ENCODE measurements around the gene SP1.
"Not testable (repeated sequence)": the region's sequence is repeated elsewhere in the genome, so short reads cannot be mapped to it uniquely, and the experiment has no call there.

Gene SP1

DNA sequence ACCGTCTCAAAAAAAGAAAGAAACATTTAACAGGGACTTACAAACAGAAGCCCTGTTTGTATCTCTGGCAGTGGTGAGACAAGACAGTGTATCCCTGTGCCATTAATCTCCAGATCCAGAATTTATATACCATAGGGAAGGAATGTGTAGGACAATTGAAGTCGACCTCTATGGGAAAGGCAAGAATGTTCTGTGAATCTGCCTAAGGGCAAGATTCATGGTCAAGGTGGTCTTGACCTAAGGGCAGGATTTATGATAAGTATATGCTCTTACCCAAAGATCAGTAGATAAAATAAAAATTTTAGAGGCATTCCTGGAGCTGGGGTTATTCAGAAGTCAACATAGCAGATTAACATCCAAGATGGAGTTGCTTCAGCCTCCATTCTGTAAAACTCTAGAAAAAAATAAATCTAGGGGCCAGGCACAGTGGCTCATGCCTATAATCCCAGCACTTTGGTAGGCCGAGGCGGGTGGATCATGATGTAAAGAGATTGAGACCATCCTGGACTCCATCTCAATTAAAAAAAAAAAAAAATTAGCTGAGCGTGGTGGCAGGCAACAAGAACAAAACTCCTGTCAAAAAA lies 21.0 kb upstream of the SP1 start:
- no peak for DNase-seq (ENCODE audit: low read depth in 3 of 3, low spot score in 1 of 3)

DNA sequence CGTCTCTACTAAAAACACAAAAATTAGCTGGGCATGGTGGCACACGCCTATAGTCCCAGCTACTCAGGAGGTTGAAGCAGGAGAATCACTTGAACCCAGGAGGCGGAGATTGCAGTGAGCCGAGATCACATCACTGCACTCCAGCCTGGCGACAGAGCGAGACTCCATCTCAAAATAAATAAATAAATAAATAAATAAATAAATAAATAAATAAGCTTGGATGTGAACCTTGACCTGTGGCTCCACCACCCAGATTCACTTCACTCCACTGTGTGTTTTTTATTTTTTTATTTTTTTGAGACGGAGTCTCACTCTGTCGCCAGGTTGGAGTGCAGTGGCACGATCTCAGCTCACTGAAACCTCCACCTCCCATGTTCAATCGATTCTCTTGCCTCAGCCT lies 18.3 kb upstream of the SP1 start:
- DNase-seq (ENCODE audit: low read depth in 3 of 3, low spot score in 1 of 3): not testable (repeated sequence)

DNA sequence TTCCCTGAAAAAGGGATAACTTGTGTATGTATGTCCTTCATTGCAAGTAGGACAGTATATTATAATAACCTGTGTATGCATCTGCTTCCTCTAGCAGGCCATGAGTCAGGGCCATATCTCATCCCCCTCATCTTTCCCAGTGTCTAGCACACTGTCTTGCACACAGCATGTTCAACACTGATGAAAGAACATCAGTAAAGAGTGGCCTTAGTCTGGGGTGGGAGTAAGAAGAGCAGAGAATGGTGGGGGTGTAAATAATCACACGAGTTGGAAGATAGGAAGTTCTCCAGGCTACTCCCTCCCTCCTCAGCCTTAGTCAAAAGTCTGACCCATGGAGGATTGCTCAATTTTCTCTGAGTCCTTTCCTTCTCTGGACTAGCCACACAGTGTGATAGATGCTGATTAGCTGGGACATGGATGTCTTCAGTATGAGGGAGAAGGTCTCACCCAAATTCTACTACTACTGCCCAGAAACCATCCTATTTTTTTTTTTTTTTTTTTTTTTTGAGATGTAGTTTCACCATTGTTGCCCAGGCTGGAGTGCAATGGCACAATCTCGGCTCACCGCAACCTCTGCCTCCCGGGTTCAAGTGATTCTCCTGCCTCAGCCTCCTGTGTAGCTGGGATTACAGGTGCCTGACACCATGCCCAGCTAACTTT lies 14.6 kb upstream of the SP1 start:
- DNase-seq (ENCODE audit: low read depth in 3 of 3, low spot score in 1 of 3): no peak

DNA sequence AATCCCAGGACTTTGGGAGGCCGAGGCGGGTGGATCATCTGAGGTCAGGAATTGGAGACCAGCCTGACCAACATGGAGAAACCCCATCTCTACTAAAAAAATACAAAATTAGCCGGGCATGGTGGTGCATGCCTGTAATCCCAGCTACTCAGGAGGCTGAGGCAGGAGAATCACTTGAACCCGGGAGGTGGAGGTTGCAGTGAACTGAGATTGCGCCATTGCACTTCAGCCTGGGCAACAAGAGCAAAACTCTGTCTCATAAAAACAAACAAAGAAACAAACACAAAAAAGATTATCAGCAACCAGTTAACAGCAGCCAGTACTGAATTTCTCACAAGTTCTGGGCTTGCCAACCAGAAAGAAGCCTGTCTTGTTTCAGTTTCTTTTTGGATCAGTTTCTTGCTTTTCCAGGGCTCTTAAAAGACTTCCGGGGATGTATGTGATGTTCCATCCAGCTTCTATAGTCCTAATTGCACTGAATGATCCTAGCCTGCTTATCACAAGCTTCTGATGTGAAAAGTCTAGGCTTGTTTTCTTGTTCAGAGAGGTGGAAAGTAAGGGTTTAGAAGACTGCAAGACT lies 6.3 kb upstream of the SP1 start:
- DNase-seq (ENCODE audit: low read depth in 3 of 3, low spot score in 1 of 3): not testable (repeated sequence)

DNA sequence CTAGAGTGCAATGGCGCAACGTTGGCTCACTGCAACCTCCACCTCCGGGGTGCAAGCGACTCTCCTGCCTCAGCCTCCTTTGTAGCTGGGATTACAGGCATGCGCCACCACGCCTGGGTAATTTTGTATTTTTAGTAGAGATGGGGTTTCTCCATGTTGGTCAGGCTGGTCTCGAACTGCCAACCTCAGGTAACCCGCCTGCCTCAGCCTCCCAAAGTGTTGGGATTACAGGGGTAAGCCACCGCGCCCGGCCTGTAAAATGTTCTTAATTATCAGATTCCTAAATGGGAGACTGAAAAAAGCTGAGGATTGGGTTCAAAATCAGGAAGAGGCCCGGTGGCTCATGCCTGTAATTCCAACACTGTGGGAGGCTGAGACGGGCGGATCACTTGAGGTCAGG lies 5.7 kb upstream of the SP1 start:
- DNase-seq (ENCODE audit: low read depth in 3 of 3, low spot score in 1 of 3): not testable (repeated sequence)

DNA sequence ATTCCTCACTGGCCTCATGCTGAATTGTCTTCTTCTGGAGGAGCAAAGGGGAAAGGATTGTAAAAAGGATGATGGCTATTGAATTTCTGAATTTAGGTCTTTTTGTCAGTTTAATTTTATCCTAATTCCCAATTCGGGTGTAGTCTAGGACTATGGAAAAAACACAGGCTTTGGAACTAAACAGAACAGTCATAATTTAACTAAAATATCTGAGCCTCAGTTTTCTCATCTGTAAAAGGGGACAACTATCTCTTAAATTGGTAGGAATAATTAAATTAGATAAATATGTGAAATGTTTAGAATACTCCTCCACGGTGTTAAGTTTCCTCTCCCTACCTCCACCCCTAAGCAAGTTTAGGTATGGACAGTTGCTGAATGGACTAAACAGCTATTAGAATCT lies 3.2 kb upstream of the SP1 start:
- DNase-seq (ENCODE audit: low read depth in 3 of 3, low spot score in 1 of 3): no peak

DNA sequence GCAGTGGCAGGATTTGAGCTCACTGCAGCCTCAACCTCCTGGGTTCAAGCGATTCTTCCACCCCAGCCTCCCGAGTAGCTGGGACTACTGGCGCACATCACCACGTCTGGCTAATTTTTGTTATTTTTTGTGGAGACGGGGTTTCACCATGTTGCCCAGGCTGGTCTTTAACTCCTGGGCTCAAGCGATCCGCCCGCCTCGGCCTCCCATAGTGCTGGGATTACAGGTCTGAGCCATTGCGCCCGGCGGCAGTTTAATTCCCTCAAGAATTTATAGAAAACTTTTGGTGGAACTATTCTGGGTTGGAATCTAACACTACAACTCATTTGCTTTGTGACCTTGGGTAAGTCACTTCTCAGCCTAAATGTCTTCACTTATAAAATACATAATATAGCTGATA lies 1.8 kb upstream of the SP1 start:
- no peak for DNase-seq (ENCODE audit: low read depth in 3 of 3, low spot score in 1 of 3)

DNA sequence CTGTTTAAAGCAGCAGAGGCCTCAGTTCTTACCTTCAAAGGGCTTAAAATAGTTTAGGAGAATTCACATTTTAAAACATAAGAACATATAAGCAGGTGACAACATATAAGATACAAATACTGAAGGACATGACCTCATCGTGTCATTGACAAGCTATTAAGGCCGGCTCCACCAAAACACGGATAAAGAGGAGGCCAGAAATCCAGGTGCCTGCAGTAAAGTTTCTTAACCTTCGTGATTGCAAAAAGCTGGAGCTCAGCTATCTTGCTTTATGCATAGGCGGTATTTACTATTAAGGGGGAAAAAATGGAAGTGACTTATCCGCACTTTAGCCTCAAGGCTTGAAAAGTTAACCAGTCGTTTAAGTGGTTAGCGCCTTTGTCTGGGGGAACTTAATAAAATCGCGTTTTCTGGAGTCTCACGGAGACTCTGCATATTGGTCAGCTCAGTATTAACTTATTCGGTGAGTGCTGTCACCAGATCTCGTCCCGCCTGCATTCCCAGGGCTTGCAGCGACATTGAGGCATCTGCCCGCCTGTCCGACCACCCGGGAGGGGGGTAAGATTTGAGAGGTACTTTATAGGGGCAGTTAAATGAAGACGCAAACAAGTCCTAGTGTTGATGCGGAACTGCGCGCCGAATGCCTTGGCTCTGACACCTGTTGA lies 1.1 kb upstream of the SP1 start:
- no peak for DNase-seq (ENCODE audit: low read depth in 3 of 3, low spot score in 1 of 3)

DNA sequence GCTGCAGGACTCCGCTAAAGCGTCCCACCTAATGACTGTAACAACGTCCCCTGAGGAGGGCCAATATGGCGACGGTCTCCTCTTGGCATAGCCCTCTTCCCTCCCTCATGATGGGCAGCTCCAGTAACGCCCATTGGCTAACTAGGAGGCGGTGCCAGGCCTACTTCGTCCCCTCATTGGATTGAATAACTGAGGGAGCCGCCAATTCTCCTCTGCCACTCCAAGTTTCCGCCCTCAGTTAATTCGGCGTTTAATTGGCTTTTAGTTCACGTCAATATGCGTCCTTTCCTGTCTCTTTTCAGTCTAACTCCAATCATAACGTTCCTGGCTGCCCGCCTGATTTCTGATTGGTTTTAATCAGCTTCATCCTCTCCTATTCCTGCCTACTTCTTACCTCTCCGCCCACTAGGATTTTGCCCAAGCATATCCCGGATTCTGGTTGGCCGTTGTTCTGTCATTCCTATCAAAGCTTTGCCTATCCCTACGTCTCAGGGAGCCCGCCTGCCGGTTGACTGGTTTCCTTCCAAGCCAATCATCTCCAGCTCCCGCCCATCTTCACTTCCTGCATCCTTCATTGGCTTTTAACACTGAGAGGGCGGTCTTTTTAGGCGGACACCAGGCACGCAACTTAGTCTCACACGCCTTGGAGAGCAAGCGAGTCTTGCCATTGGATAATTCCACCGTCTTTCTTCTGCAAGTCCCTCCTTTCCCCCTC lies 430 bp upstream of the SP1 start:
- peak; percentile 70 to 99 (median 97) for DNase-seq (ENCODE audit: low read depth in 3 of 3, low spot score in 1 of 3)

DNA sequence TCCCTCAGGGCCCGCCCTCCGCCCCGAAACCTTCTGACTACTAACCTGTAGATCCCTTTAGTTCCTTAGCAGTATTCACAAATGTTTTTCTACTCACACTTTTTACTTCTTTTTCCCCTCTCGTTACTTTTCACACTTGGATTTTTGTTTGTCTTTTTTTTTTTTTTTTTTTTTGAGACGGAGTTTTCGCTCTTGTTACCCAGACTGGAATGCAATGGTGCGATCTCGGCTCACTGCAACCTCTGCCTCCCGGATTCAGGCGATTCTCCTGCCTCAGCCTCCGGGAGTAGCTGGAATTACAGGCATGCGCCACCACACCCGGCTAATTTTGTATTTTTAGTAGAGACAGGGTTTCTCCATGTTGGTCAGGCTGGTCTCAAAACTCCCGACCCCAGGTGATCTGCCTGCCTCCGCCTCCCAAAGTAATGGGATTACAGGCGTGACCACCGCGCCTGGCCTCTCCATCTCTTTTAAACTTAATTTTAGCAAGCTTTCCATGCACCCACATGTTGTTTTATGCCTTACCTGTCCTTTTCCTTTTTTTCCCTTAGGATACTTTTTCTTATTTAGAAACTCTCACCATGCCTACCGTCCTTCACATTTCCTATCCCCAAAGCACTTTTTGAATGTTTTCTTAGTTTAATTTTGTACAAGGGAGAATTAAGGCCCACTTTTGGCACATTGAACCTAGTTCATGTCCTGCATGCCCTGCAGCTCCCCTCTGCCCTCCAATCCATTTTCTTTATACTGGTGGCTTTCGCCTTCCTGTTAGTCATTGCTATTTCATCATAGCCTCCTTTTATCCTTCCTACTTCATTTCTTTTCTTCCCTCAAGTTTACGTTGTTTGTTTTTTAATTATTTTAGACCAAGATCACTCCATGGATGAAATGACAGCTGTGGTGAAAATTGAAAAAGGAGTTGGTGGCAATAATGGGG lies 1.1 kb downstream of the SP1 start:
- no peak for DNase-seq (ENCODE audit: low read depth in 3 of 3, low spot score in 1 of 3)

DNA sequence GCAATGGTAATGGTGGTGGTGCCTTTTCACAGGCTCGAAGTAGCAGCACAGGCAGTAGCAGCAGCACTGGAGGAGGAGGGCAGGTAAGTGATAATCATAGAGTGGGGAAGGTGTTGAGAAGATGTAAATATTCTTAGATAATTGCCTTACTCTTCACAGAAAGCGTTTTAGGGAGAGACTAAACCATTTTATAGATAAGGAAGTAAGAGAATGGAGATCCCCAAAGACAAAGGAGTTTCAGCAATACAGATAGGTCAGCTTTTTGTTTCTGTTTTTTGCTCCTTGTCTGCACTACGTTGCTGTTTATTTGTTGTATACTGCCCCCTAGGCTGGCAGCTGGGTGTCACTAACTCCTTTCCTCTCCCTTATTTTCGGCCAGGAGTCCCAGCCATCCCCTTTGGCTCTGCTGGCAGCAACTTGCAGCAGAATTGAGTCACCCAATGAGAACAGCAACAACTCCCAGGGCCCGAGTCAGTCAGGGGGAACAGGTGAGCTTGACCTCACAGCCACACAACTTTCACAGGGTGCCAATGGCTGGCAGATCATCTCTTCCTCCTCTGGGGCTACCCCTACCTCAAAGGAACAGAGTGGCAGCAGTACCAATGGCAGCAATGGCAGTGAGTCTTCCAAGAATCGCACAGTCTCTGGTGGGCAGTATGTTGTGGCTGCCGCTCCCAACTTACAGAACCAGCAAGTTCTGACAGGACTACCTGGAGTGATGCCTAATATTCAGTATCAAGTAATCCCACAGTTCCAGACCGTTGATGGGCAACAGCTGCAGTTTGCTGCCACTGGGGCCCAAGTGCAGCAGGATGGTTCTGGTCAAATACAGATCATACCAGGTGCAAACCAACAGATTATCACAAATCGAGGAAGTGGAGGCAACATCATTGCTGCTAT lies 2.0 kb downstream of the SP1 start:
- no peak for DNase-seq (ENCODE audit: low read depth in 3 of 3, low spot score in 1 of 3)

DNA sequence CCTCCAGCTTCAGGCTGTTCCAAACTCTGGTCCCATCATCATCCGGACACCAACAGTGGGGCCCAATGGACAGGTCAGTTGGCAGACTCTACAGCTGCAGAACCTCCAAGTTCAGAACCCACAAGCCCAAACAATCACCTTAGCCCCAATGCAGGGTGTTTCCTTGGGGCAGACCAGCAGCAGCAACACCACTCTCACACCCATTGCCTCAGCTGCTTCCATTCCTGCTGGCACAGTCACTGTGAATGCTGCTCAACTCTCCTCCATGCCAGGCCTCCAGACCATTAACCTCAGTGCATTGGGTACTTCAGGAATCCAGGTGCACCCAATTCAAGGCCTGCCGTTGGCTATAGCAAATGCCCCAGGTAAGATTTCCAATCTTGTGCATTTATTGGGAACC lies 3.3 kb downstream of the SP1 start:
- DNase-seq (ENCODE audit: low read depth in 3 of 3, low spot score in 1 of 3): no peak

DNA sequence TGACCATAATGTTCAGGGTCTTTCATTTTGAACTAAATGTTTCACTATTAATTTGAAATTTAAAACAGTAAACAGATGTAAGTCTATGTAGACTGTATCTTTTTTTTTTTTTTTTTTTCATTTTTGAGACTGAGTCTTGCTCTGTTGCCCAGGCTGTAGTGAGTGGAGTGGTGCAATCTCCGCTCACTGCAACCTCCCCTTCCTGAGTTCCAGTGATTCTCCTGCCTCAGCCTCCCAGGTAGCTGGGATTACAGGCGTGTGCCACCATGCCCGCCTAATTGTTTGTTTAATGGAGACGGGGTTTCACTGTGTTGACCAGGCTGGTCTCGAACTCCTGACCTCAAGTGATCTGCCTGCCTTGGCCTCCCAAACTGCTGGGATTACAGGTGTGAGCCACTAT lies 6.4 kb downstream of the SP1 start:
- not testable (repeated sequence) for DNase-seq (ENCODE audit: low read depth in 3 of 3, low spot score in 1 of 3)

DNA sequence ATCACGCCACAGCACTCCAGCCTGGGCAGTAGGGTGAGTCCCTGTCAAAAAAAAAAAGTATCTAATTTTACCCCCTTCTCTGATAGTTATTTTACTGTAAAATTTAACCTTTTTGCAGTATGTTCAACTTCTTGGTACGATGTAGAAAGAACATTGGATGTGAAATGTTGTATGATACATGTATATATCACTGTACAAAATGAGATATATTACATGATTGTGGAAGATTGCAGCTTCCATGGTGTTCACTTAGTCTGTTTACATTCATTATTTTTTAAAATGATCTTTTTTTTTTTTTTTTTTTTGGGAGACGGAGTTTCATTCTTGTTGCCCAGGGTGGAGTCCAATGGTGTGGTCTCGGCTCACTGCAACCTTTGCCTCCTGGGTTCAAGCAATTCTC lies 9.0 kb downstream of the SP1 start:
- DNase-seq (ENCODE audit: low read depth in 3 of 3, low spot score in 1 of 3): no peak

DNA sequence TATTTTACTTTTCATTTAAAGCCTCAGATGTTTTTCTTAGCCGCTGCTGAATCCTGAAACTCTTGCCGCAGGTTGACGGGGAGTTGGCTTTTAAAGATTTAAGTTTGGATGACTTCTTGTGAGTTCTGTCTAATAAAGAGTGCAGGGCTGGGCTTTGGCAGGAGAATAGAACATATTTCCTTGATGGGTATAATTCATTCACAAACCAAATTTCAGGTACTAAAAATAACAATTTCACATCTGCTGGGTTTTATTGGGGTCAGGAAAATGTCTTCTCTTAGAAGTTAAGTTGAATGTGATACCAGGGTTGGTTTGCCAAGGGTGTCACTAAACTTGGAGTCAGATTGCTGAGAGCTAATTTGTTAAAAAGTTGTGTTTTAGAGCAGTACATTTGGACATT lies 9.7 kb downstream of the SP1 start:
- no peak for DNase-seq (ENCODE audit: low read depth in 3 of 3, low spot score in 1 of 3)

DNA sequence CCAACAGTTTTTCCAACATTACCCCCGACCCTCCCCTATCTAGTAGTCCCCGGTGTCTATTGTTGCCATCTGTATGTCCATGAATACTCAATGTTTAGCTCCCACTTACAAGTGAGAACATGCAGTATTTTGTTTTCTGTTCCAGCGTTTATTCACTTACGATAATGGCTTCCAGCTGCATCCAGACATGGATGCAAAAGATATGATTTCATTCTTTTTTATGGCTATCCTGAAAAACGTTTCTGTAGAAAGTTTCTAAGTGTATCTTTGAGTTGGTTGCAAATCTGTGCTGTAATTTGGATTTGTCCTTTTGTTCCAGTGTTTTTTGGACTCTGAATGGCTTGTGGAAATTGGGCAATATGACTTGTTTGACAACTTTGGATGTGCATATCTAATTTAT lies 11.7 kb downstream of the SP1 start:
- DNase-seq (ENCODE audit: low read depth in 3 of 3, low spot score in 1 of 3): no peak

DNA sequence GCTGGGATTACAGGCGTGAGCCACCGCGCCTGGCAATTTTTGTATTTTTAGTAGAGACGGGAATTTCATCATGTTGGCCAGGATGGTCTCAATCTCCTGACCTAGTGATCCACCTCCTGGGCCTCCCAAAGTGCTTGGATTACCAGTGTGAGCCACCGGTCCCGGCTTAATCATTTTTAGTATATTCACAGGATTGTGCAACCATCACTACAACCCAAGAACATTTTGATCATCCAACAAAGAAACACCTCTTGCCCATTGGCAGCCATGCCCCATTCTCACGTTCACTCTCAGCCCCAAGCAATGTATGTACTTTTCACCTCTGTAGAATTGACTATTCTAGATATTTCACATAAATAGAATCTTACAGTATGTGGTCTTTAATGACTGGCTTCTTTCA lies 19.9 kb downstream of the SP1 start:
- no peak for DNase-seq (ENCODE audit: low read depth in 3 of 3, low spot score in 1 of 3)

DNA sequence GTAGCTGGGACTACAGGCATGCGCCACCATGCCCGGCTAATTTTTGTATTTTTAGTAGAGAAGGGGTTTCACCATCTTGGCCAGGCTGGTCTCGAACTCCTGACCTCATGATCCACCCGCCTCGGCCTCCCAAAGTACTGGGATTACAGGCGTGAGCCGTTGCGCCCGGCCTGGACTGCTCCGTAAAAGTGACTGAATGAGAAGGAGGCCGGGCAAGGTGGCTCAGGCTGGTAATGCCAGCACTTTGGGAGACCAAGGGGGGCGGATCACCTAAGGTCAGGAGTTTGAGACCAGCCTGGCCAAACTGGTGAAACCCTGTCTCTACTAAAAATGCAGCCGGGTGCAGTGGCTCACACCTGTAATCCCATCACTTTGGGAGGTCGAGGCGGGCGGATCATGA lies 22.4 kb downstream of the SP1 start:
- DNase-seq (ENCODE audit: low read depth in 3 of 3, low spot score in 1 of 3): not testable (repeated sequence)

DNA sequence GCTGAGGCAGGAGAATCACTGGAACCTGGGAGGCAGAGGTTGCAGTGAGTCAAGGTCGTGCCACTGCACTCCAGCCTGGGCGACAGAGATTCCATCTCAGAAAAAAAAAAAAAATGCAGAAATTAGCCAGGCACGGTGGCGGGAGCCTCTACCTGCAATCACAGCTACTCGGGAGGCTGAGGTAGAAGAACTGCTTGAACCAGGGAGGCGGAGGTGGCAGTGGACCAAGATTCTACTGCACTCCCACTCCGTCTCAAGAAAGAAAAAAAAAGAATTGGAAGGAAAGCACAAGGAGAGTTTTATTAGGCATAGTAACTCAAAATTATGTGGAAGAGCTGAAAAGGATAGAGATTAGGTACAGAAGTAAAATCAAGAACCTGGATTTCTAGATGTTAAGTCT lies 22.9 kb downstream of the SP1 start:
- DNase-seq (ENCODE audit: low read depth in 3 of 3, low spot score in 1 of 3): no peak

DNA sequence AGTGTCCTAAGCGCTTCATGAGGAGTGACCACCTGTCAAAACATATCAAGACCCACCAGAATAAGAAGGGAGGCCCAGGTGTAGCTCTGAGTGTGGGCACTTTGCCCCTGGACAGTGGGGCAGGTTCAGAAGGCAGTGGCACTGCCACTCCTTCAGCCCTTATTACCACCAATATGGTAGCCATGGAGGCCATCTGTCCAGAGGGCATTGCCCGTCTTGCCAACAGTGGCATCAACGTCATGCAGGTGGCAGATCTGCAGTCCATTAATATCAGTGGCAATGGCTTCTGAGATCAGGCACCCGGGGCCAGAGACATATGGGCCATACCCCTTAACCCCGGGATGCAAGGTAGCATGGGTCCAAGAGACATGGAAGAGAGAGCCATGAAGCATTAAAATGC lies 31.0 kb downstream of the SP1 start:
- no peak for DNase-seq (ENCODE audit: low read depth in 3 of 3, low spot score in 1 of 3)

Measured in stimulated activated CD4-positive, alpha-beta T cell treated with anti-CD3 and anti-CD28 coated beads, TNF-alpha, amount 100 ng/mL, for 1 hour (primary cell).